ENCODE data around the gene OPCML. TPM values are rescaled to one million over a fixed set of nuclear protein-coding genes. Genes with fewer than 3 reads are reported as not detected.

OPCML gene
- total and polyA plus RNA-seq, 4 donors, result under 0.01 to 1.3 (median 0.88) TPM; not detected in 1

DNA sequence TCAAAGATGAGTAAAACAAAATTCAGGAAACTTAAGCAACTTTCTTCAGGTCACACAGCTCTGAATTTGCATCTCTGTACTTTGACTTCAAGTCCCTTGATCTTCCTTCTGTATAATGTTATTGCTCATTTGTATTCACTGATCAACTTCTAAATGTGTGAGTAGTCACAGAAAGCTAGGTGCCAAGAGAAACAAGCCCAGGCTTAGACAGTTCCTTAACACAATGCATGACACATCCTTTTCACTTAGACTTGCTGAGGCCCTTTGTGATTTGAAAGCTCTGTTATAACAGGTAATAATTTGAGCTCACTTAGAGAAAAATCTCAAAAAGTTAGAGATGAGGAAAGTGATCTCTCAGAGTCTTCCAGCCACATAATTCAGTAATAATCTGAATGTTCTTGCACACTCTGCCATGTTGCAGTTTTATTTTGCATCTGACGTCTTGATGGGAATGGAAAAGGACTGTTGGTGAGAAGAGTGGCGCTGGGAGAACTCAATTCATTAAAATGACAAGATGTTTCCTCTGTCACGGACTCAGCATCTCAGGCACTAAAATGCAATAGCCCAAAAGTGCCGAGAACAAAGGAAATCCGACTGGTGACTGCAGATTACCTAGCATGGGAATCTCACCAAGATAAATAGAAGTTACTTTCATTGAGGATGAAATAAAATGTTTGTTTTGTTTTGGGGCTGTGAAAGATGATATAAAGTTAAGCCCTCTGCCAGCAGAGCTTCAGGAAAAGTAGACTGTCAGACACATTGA is 665.3 kb downstream of the OPCML start:
- Histone ChIP-seq H3K4me3 (ENCODE audit: low read length in 2 of 2) (no peak overlapping the region), H3K27me3 (ENCODE audit: control insufficient read depth in 1 of 2, insufficient read depth in 2 of 2, low read length in 1 of 2) (no peaks in the 10 kb centered on the region), H3K27ac (ENCODE audit: low read depth in 1 of 2, low read length in 2 of 2) (no peak overlapping the region), H3K36me3 (ENCODE audit: control insufficient read depth in 1 of 2, insufficient read depth in 2 of 2, low read length in 1 of 2) (no peaks in the 10 kb centered on the region), H3K4me1 (ENCODE audit: control insufficient read depth in 1 of 2, insufficient read depth in 2 of 2, low read length in 2 of 2) (no peaks in the 10 kb centered on the region), H3K9me3 (ENCODE audit: control insufficient read depth, low read length) (no peaks in the 10 kb centered on the region)
- no peak for DNase-seq
- WGBS, 2 donors, result 10 to 13% methylated on average over 5 of the region's 5 CpGs
- ATAC-seq (ENCODE audit: low FRiP score), result no peak
- intact Hi-C loops (cut with DNase I), result no loop called here

DNA sequence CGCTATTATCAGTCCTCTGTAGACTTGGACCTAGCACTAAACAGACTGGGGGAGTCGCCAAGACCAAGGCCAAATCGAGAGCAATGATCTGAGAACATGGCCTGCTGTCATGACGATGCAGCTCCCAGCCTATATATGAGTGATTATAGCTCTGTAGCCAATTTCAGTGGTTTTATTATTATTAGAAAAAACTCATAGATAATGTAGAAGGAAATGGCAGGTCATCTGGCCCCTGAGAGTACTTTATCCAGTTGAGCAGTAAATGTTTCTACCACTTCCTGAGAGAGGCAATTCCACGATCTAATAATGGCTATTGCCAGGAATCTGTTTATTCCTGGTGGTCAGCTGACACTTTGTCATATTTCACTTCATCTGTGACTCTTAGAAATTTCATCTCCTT is 666.7 kb downstream of the OPCML start:
- Histone ChIP-seq H3K4me1 (ENCODE audit: control insufficient read depth in 1 of 2, insufficient read depth in 2 of 2, low read length in 2 of 2) (no peaks in the 10 kb centered on the region), H3K27ac (ENCODE audit: low read depth in 1 of 2, low read length in 2 of 2) (no peak overlapping the region), H3K4me3 (ENCODE audit: low read length in 2 of 2) (no peak overlapping the region), H3K36me3 (ENCODE audit: control insufficient read depth in 1 of 2, insufficient read depth in 2 of 2, low read length in 1 of 2) (no peaks in the 10 kb centered on the region), H3K9me3 (ENCODE audit: control insufficient read depth, low read length) (no peaks in the 10 kb centered on the region), H3K27me3 (ENCODE audit: control insufficient read depth in 1 of 2, insufficient read depth in 2 of 2, low read length in 1 of 2) (no peaks in the 10 kb centered on the region)
- intact Hi-C loops (cut with DNase I), result no loop called here
- ATAC-seq (ENCODE audit: low FRiP score) (no peak), DNase-seq (no peak)
- 41 to 43% methylated on average over 5 of the region's 5 CpGs for WGBS, 2 donors

- intact Hi-C loops (cut with DNase I), result no loop called here
- no peak for ATAC-seq (ENCODE audit: low FRiP score)
- Histone ChIP-seq H3K4me3 (ENCODE audit: low read length in 2 of 2) (no peak overlapping the region), H3K4me1 (ENCODE audit: control insufficient read depth in 1 of 2, insufficient read depth in 2 of 2, low read length in 2 of 2) (no peaks in the 10 kb centered on the region), H3K27ac (ENCODE audit: low read depth in 1 of 2, low read length in 2 of 2) (no peak overlapping the region), H3K9me3 (ENCODE audit: control insufficient read depth, low read length) (no peaks in the 10 kb centered on the region), H3K27me3 (ENCODE audit: control insufficient read depth in 1 of 2, insufficient read depth in 2 of 2, low read length in 1 of 2) (no peaks in the 10 kb centered on the region), H3K36me3 (ENCODE audit: control insufficient read depth in 1 of 2, insufficient read depth in 2 of 2, low read length in 1 of 2) (no peaks in the 10 kb centered on the region)
- WGBS, 2 donors, result 80 to 85% methylated on average over 17 of the region's 17 CpGs
- no peak for DNase-seq
Measured at GRCh38 chr11:132864811-132865576, 667.3 kb downstream of the OPCML start.

- intact Hi-C loops (cut with DNase I), result no loop called here
- Histone ChIP-seq H3K9me3 (ENCODE audit: control insufficient read depth, low read length) (no peaks in the 10 kb centered on the region), H3K27me3 (ENCODE audit: control insufficient read depth in 1 of 2, insufficient read depth in 2 of 2, low read length in 1 of 2) (no peaks in the 10 kb centered on the region), H3K27ac (ENCODE audit: low read depth in 1 of 2, low read length in 2 of 2) (no peak overlapping the region), H3K4me3 (ENCODE audit: low read length in 2 of 2) (no peak overlapping the region), H3K36me3 (ENCODE audit: control insufficient read depth in 1 of 2, insufficient read depth in 2 of 2, low read length in 1 of 2) (no peaks in the 10 kb centered on the region), H3K4me1 (ENCODE audit: control insufficient read depth in 1 of 2, insufficient read depth in 2 of 2, low read length in 2 of 2) (no peaks in the 10 kb centered on the region)
- DNase-seq (no peak), ATAC-seq (ENCODE audit: low FRiP score) (no peak)
- whole genome bisulfite sequencing, 2 donors, result 46 to 53% methylated on average over 5 of the region's 5 CpGs
Measured at GRCh38 chr11:132862933-132863332, 669.4 kb downstream of the OPCML start.

GRCh38 chr11:132862137-132862536 is 670.2 kb downstream of the OPCML start:
- no peak for ATAC-seq (ENCODE audit: low FRiP score)
- Histone ChIP-seq H3K9me3 (ENCODE audit: control insufficient read depth, low read length) (no peaks in the 10 kb centered on the region), H3K27me3 (ENCODE audit: control insufficient read depth in 1 of 2, insufficient read depth in 2 of 2, low read length in 1 of 2) (no peaks in the 10 kb centered on the region), H3K4me3 (ENCODE audit: low read length in 2 of 2) (no peak overlapping the region), H3K36me3 (ENCODE audit: control insufficient read depth in 1 of 2, insufficient read depth in 2 of 2, low read length in 1 of 2) (no peaks in the 10 kb centered on the region), H3K4me1 (ENCODE audit: control insufficient read depth in 1 of 2, insufficient read depth in 2 of 2, low read length in 2 of 2) (no peaks in the 10 kb centered on the region), H3K27ac (ENCODE audit: low read depth in 1 of 2, low read length in 2 of 2) (no peak overlapping the region)
- DNase-seq, result no peak
- intact Hi-C loops (cut with DNase I), result no loop called here
- 59 to 69% methylated on average over 5 of the region's 5 CpGs for WGBS, 2 donors

GRCh38 chr11:132859306-132859705 is 673.0 kb downstream of the OPCML start:
- 54 to 57% methylated on average over 6 of the region's 6 CpGs for WGBS, 2 donors
- Histone ChIP-seq H3K27me3 (ENCODE audit: control insufficient read depth in 1 of 2, insufficient read depth in 2 of 2, low read length in 1 of 2) (no peaks in the 10 kb centered on the region), H3K4me3 (ENCODE audit: low read length in 2 of 2) (no peak overlapping the region), H3K9me3 (ENCODE audit: control insufficient read depth, low read length) (no peaks in the 10 kb centered on the region), H3K4me1 (ENCODE audit: control insufficient read depth in 1 of 2, insufficient read depth in 2 of 2, low read length in 2 of 2) (no peaks in the 10 kb centered on the region), H3K36me3 (ENCODE audit: control insufficient read depth in 1 of 2, insufficient read depth in 2 of 2, low read length in 1 of 2) (no peaks in the 10 kb centered on the region), H3K27ac (ENCODE audit: low read depth in 1 of 2, low read length in 2 of 2) (no peak overlapping the region)
- intact Hi-C loops (cut with DNase I), result no loop called here
- no peak for ATAC-seq (ENCODE audit: low FRiP score)
- DNase-seq, result no peak

DNA sequence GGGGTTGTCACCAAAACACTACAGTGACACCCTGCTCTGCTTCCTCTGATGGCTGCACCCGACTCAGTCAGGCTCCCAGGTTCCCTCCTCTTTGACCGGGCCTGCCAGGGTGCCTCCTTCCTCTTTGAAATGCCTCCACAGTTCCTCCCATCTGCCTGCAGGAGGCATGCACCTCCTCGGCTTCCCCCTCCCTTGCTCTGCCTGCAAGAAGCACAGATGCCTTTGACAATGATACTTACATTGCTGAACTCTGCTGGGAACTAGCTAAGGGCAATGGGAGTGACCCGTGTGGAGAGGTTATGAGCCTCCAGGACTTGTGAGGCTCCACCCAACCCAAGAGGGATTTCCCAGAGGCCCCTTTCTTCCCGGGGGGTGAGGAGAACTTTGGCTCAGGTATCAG is 674.1 kb downstream of the OPCML start:
- Histone ChIP-seq H3K27ac (ENCODE audit: low read depth in 1 of 2, low read length in 2 of 2) (no peak overlapping the region), H3K4me1 (ENCODE audit: control insufficient read depth in 1 of 2, insufficient read depth in 2 of 2, low read length in 2 of 2) (no peaks in the 10 kb centered on the region), H3K36me3 (ENCODE audit: control insufficient read depth in 1 of 2, insufficient read depth in 2 of 2, low read length in 1 of 2) (no peaks in the 10 kb centered on the region), H3K27me3 (ENCODE audit: control insufficient read depth in 1 of 2, insufficient read depth in 2 of 2, low read length in 1 of 2) (no peaks in the 10 kb centered on the region), H3K4me3 (ENCODE audit: low read length in 2 of 2) (no peak overlapping the region), H3K9me3 (ENCODE audit: control insufficient read depth, low read length) (no peaks in the 10 kb centered on the region)
- DNase-seq, result no peak
- intact Hi-C loops (cut with DNase I), result no loop called here
- 2 to 6% methylated on average over 5 of the region's 5 CpGs for WGBS, 2 donors
- no peak for ATAC-seq (ENCODE audit: low FRiP score)

DNA sequence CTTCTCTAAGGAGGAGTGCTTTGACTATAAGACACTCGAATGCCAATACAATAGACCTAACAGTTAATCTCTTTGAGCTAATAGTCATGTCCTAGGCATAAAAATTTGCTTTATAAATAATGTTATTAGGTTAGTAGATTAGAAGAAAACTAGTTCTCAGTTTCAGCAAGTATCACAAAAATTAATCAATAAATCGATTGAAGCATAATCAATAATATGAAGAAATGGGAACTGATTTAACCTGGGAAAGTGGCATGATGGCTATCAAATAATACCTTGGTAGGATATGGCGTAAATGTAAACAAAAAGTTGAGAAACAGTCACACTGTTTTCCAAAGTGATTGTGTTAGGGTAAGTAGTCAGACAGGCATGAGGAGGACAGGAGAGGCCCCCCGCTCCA is 676.3 kb downstream of the OPCML start:
- Histone ChIP-seq H3K4me3 (ENCODE audit: low read length in 2 of 2) (no peak overlapping the region), H3K4me1 (ENCODE audit: control insufficient read depth in 1 of 2, insufficient read depth in 2 of 2, low read length in 2 of 2) (no peaks in the 10 kb centered on the region), H3K27ac (ENCODE audit: low read depth in 1 of 2, low read length in 2 of 2) (no peak overlapping the region), H3K27me3 (ENCODE audit: control insufficient read depth in 1 of 2, insufficient read depth in 2 of 2, low read length in 1 of 2) (no peaks in the 10 kb centered on the region), H3K9me3 (ENCODE audit: control insufficient read depth, low read length) (no peaks in the 10 kb centered on the region), H3K36me3 (ENCODE audit: control insufficient read depth in 1 of 2, insufficient read depth in 2 of 2, low read length in 1 of 2) (no peaks in the 10 kb centered on the region)
- intact Hi-C loops (cut with DNase I), result no loop called here
- ATAC-seq (ENCODE audit: low FRiP score), result no peak
- DNase-seq, result no peak
- 68 to 82% methylated on average over 4 of the region's 4 CpGs for WGBS, 2 donors

DNA sequence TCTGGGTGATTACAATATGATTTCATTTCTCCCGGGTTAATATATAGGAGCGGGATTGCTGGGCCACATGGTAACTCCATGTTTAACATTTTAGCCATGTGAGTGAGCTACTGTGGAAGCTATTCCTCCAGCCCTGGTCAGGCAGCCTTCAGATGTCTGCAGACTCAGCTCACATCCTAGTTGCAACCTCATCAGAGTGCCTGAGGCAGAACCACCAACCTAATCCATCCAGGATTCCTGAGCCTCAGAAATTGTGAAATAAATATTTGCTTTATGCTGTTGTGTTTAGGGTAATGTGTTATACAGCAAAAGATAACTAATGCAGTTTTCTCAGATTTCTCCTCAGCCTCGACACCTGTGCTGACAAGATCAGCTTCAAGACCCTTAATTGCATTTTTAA is 676.8 kb downstream of the OPCML start:
- no peaks in the 10 kb centered on the region for H3K36me3 ChIP-seq (ENCODE audit: control insufficient read depth in 1 of 2, insufficient read depth in 2 of 2, low read length in 1 of 2)
- H3K4me3 ChIP-seq (ENCODE audit: low read length in 2 of 2), result no peak overlapping the region
- intact Hi-C loops (cut with DNase I), result no loop called here
- H3K27ac ChIP-seq (ENCODE audit: low read depth in 1 of 2, low read length in 2 of 2), result no peak overlapping the region
- no peaks in the 10 kb centered on the region for H3K4me1 ChIP-seq (ENCODE audit: control insufficient read depth in 1 of 2, insufficient read depth in 2 of 2, low read length in 2 of 2)
- WGBS, 2 donors, result 90 to 91% methylated on average over 3 of the region's 3 CpGs
- no peaks in the 10 kb centered on the region for H3K27me3 ChIP-seq (ENCODE audit: control insufficient read depth in 1 of 2, insufficient read depth in 2 of 2, low read length in 1 of 2)
- DNase-seq (no peak), ATAC-seq (ENCODE audit: low FRiP score) (no peak)
- H3K9me3 ChIP-seq (ENCODE audit: control insufficient read depth, low read length), result no peaks in the 10 kb centered on the region
